Activated T-cell treated with anti-CD3 and anti-CD28 coated beads, Interleukin-2, amount 50 U/mL, for 24 hours (primary cell): Measurements from ENCODE around the gene ARID5B.
"Not testable (repeated sequence)": the region's sequence is repeated elsewhere in the genome, so short reads cannot be mapped to it uniquely, and the experiment has no call there.

Experiments
- DNase-seq: peaks from one replicate; pipeline ENCODE4 v3.0.0-alpha.2; 2020
- H3K27ac Mint-ChIP-seq: 2 replicates; pipeline ENCODE4 v1.8.0; 2020; ENCODE audit warnings: mild to moderate bottlenecking, mixed read lengths
- H3K27me3 Mint-ChIP-seq: 2 replicates; pipeline ENCODE4 v1.8.0; 2020; ENCODE audit warnings: mixed read lengths
- H3K36me3 Mint-ChIP-seq: 2 replicates; pipeline ENCODE4 v1.8.0; 2020; ENCODE audit warnings: low read depth, mixed read lengths
- H3K4me1 Mint-ChIP-seq: 2 replicates; pipeline ENCODE4 v1.8.0; 2020; ENCODE audit warnings: low read depth, mixed read lengths
- H3K4me3 Mint-ChIP-seq: 2 replicates; pipeline ENCODE4 v1.8.0; 2020; ENCODE audit warnings: mild to moderate bottlenecking, moderate library complexity, mixed read lengths
- H3K9me3 Mint-ChIP-seq: 2 replicates; pipeline ENCODE4 v1.8.0; 2020; ENCODE audit warnings: mixed read lengths

ARID5B gene

GRCh38 chr10:61900829-61901792, at the start of gene ARID5B:
ARID5B (plus strand) TSS chr10:61901699; CDS start chr10:61901710, 11 bp downstream.
- H3K27ac Mint-ChIP-seq: peak within 1 kb of the TSS; percentile 100
- DNase-seq: peak; percentile 57
- H3K36me3 Mint-ChIP-seq: peaks cover 43% of the 10 kb centered on the region
- H3K4me3 Mint-ChIP-seq: peak within 1 kb of the TSS; percentile 90
- H3K4me1 Mint-ChIP-seq: peaks cover 53% of the 10 kb centered on the region
- H3K9me3 Mint-ChIP-seq: no peaks in the 10 kb centered on the region
- H3K27me3 Mint-ChIP-seq: no peaks in the 10 kb centered on the region

DNA sequence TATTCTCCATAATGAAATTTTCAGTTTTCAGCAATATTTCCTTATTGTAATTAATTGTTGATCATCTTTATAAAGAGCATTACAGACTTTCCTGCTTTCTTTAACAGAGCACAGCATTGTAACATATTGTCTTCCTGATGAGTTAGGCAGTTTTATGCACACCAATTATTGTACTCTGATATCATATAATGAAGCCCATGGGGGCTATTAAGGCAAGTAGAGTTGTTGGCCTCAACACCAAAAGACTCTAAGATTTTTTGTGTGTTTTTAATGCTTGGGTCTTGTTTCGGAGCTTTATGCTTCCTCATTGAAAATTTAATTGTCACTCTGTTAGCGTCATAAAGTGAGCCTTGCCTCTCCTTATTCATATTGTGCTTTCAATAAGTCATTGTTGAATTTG, 49.2 kb upstream of the ARID5B start:
- no peaks in the 10 kb centered on the region for H3K27me3 Mint-ChIP-seq
- DNase-seq: no peak
- no peaks in the 10 kb centered on the region for H3K36me3 Mint-ChIP-seq
- H3K27ac Mint-ChIP-seq: no peak overlapping the region
- no peak overlapping the region for H3K4me3 Mint-ChIP-seq
- no peaks in the 10 kb centered on the region for H3K9me3 Mint-ChIP-seq
- H3K4me1 Mint-ChIP-seq: peaks cover under 1% of the 10 kb centered on the region

DNA sequence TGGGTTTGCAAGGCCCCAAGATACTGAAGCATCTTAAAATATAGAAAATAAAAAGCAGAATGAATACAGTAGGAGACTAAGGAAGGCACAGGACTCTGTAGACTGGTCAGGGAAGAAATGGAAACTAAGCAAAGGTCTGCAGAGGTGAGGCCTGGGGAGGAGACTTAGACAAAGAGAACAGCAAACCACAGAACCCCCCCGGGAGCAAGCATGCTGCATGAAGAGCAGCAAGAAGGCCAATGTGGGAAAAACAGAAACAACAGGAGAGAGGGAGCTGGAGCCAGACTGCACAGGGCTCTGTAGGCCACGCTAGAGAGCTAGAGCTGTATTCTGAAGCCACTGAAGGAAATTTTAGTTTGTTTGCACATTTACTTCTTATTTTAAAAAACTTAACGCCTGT, 45.7 kb upstream of the ARID5B start:
- Mint-ChIP-seq H3K9me3 (no peaks in the 10 kb centered on the region), H3K27ac (no peak overlapping the region), H3K4me3 (no peak overlapping the region), H3K36me3 (no peaks in the 10 kb centered on the region), H3K27me3 (no peaks in the 10 kb centered on the region), H3K4me1 (no peaks in the 10 kb centered on the region)
- DNase-seq: no peak

- Mint-ChIP-seq H3K27me3 (no peaks in the 10 kb centered on the region), H3K36me3 (no peaks in the 10 kb centered on the region), H3K4me3 (no peak overlapping the region), H3K4me1 (no peaks in the 10 kb centered on the region), H3K9me3 (no peaks in the 10 kb centered on the region), H3K27ac (no peak overlapping the region)
- DNase-seq: no peak
Observed at GRCh38 chr10:61857746-61858145, 43.8 kb upstream of the ARID5B start.

DNA sequence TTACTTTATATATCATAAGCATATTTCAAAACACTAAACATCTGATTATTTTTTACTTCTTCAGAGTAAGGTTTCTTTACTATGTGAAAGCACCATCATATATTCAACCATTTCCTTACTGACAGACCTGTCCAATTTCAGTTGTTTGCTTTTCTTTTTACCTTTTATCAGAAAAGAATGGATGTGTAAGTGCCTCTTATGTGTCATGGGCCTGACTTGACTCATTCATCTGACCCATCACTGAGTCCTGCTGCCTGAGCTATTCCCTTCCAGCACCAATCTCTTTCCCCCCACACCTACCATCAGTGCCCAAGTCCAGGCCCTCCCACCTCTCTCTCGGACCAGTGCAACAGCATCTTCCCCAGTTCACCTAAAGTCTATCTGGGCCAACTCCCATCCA, 41.7 kb upstream of the ARID5B start:
- Mint-ChIP-seq H3K4me3 (no peak overlapping the region), H3K9me3 (no peaks in the 10 kb centered on the region), H3K27me3 (no peaks in the 10 kb centered on the region), H3K36me3 (no peaks in the 10 kb centered on the region), H3K4me1 (no peaks in the 10 kb centered on the region), H3K27ac (no peak overlapping the region)
- no peak for DNase-seq

DNA sequence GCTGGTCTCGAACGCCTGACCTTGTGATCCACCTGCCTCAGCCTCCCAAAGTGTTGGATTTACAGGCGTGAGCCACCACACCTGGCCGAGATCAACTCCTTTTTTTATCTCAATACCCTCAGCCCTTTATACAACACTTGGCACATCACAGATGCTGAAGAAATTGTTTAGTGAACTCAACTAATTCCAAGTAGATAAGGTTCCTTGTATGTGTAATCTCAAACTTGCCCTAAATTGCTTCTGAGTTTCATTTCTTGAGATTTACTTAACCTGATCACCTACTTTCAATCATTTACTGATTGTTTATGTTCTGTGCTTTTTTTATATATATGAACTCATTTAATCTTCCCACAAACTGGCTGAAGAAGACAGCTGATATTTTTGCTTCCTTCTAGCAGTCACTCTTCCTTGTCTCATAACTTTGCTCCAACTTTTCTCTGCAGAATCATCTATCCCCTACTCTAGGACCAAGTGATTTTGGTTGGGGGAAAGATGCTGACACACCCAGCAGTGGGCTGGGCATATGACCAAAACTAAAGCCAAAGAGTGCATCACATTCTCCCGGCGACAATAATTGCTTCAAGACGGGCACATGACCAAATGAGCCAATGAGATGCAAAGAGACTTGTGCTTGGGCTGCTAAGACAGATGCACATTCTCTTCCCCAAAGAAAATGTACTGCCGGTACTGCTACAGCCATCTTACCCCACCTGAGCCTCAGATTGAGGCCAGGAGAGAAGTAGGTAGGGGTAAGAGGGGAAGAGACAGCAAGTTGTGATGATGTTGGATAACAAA, 40.3 kb upstream of the ARID5B start:
- Mint-ChIP-seq H3K4me3 (no peak overlapping the region), H3K4me1 (no peaks in the 10 kb centered on the region), H3K27ac (no peak overlapping the region), H3K27me3 (no peaks in the 10 kb centered on the region), H3K36me3 (no peaks in the 10 kb centered on the region), H3K9me3 (no peaks in the 10 kb centered on the region)
- DNase-seq: no peak

DNA sequence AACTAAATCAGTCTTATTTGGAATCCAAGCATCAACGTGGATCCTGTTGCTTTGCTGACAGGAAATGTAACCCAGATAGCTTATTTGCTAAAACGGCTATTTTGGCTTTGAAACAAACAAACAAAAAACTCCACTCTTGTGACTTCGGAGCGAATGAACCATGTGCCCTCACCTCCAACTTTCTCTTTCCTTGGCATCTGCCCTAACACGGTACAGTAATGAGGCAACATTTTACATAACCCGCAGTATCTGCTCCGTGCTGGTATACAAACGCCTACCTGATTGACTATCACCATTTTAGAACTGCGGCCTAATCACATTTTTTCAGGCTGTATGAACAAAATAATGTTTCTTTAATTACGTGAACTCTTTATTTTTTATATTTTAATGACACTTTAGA, 37.5 kb upstream of the ARID5B start:
- Mint-ChIP-seq H3K27ac (no peak overlapping the region), H3K27me3 (no peaks in the 10 kb centered on the region), H3K4me1 (peaks cover 14% of the 10 kb centered on the region), H3K36me3 (no peaks in the 10 kb centered on the region), H3K4me3 (no peak overlapping the region), H3K9me3 (no peaks in the 10 kb centered on the region)
- no peak for DNase-seq

DNA sequence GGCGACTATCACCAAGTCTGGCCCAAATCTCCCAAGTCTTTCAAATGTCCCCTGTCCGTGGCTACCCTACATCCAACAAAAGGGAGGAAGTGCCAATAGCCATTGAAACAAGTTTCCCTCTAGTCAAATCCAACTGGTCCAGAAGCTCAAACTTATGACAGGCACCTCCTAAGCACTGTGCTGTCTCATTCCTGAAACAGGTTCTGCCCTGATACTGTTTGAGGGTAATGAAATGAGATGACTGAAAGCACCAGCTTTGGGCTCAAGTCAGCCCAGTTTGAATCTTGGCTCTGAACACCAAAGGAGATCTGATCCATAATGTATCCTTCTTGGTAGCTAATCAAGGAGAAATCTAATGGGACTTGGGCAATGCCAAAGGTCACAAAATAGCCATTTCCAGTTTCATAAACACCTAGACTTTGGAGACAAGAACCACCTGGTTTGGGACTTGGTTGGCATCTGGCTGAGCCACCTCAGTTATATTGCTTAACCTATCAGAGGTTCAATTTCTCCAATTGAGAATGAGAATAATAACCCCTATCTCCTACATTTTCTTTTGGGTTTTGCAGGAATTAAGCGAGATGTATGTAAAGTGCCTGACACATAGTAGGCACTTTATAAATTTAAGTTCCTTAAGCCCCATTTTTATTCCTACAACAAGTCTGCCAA, 34.7 kb upstream of the ARID5B start:
- DNase-seq: no peak
- peak overlapping the region; percentile 1 for H3K27ac Mint-ChIP-seq
- H3K4me1 Mint-ChIP-seq: peaks cover 14% of the 10 kb centered on the region
- no peaks in the 10 kb centered on the region for H3K27me3 Mint-ChIP-seq
- H3K36me3 Mint-ChIP-seq: no peaks in the 10 kb centered on the region
- no peaks in the 10 kb centered on the region for H3K9me3 Mint-ChIP-seq
- H3K4me3 Mint-ChIP-seq: peak overlapping the region; percentile 47

- peak; percentile 72 for DNase-seq
- not testable (repeated sequence) for H3K27ac Mint-ChIP-seq, H3K9me3 Mint-ChIP-seq, H3K27me3 Mint-ChIP-seq, H3K36me3 Mint-ChIP-seq
- peak overlapping the region; percentile 47 for H3K4me3 Mint-ChIP-seq
- H3K4me1 Mint-ChIP-seq: peaks cover 14% of the 10 kb centered on the region
Observed at GRCh38 chr10:61867374-61867773, 34.1 kb upstream of the ARID5B start.

DNA sequence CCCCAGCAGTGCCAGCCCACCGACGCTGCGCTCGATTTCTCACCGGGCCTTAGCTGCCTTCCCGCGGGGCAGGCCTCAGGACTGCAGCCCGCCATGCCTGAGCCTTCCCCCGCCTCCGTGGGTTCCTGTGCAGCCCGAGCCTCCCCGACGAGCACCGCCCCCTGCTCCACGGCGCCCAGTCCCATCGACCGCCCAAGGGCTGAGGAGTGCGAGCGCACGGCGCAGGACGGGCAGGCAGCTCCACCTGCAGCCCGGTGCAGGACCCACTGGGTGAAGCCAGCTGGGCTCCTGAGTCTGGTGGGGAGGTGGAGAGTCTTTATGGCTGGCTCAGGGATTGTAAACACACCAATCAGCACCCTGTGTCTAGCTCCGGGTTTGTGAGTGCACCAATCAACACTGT, 33.7 kb upstream of the ARID5B start:
- H3K36me3 Mint-ChIP-seq, H3K9me3 Mint-ChIP-seq, H3K27me3 Mint-ChIP-seq: not testable (repeated sequence)
- peaks cover 14% of the 10 kb centered on the region for H3K4me1 Mint-ChIP-seq
- peak overlapping the region; percentile 57 for H3K27ac Mint-ChIP-seq
- DNase-seq: peak; percentile 79
- peak overlapping the region; percentile 53 for H3K4me3 Mint-ChIP-seq

DNA sequence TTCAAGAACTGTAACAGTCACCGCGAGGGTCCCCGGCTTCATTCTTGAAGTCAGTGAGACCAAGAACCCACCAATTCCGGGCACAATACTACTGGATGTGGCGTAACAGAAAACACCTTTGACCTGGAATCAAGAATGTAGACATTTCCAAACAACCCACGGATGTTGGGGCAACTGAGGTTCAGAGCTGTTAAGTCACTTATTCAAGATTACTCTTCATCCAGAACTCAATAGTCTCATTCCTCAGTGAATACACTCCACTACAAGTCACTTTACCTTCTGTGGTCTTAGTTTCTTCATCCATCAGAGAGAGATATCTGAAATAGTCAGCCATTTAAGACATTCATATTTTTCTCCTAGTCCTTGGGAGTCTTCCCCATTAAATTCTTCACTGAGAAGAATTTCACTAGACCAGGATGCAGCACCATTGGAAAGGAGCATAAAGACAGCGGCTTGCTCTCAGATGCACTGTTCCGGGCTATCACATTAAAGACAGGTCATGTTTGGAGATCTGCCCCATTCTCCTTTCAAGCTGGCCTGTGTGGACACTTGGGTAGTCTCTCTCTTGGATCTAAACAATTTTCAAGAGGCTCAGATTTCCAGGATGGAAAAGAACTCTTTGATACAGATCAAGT, 32.3 kb upstream of the ARID5B start:
- DNase-seq: no peak
- no peaks in the 10 kb centered on the region for H3K36me3 Mint-ChIP-seq
- no peaks in the 10 kb centered on the region for H3K27me3 Mint-ChIP-seq
- no peak overlapping the region for H3K4me3 Mint-ChIP-seq
- peaks cover 14% of the 10 kb centered on the region for H3K4me1 Mint-ChIP-seq
- H3K9me3 Mint-ChIP-seq: no peaks in the 10 kb centered on the region
- H3K27ac Mint-ChIP-seq: no peak overlapping the region

DNA sequence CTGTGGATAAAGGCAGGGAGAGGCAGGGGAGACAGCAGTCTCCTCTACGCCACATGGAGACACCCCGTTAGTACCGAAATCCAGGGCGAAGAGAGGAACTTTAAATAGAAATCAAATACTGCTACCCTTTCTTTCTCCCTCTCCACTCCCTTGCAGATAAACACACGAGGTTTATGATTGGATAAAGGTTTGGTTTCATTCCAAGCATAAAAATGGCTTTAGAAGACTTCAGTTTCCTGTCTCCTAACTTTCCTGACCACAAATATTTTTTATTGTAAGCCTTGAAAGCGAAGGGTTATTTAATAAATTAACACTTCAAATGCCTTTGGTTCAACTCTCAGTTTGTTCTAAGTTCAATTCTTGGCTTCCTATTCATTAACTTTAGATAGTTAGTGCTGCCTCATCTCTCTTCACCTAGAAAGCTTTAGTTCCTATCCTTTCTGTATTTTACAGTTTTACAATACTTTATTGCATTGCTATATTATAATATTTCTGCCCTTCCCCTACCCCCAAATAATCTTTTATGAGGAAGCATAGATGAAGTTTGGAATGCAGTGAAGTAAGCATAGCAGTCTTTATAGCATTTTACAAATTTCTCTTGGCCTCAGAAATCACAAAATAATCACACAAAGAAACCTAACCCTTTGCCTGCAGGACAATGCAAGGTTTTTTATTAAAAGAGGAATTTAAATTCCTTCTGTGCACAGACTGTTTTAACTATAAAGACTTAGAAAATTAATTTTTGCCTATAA, 31.5 kb upstream of the ARID5B start:
- H3K27ac Mint-ChIP-seq: no peak overlapping the region
- no peaks in the 10 kb centered on the region for H3K27me3 Mint-ChIP-seq
- DNase-seq: no peak
- H3K4me1 Mint-ChIP-seq: peaks cover 14% of the 10 kb centered on the region
- no peaks in the 10 kb centered on the region for H3K9me3 Mint-ChIP-seq
- no peak overlapping the region for H3K4me3 Mint-ChIP-seq
- H3K36me3 Mint-ChIP-seq: no peaks in the 10 kb centered on the region

DNA sequence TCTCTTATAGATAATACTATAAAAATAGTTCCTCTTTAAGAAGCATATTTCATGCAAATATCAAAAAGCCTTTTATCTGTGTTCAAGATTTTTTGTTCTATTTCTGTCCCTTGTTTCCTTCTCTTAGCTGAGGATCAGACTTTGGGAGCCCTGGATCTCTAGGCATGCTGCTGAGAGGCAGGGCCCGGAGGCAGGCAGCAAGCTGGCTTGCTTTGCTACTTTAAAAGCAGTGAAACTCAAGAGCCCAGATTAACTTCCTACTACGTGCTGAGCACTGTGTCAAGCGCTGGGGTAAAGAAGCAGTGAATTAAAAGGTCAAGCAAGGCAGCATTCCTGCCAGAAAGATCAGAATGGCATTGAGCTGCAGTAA, 31.0 kb upstream of the ARID5B start:
- Mint-ChIP-seq H3K4me3 (no peak overlapping the region), H3K27ac (no peak overlapping the region), H3K27me3 (no peaks in the 10 kb centered on the region)

DNA sequence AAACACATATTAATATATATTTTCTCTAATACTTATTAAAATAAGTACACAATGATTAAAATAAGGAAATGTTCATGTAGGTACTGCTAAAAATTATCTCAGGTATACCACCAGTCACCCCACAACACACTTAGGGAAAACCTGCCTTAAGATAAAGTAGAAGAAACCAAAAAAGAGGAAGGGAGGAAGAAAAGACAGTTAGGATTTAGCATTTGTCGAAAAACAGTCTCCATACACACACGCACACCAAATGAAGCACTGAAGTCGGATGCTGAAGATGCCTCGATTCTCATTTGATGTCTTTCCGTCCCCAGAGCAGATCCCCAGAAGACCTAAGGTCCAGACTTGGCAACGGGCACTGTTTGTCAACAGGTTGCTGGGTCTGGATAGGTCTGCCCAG, 30.0 kb upstream of the ARID5B start:
- no peaks in the 10 kb centered on the region for H3K27me3 Mint-ChIP-seq
- peaks cover 14% of the 10 kb centered on the region for H3K4me1 Mint-ChIP-seq
- no peaks in the 10 kb centered on the region for H3K9me3 Mint-ChIP-seq
- no peaks in the 10 kb centered on the region for H3K36me3 Mint-ChIP-seq
- H3K27ac Mint-ChIP-seq: no peak overlapping the region
- H3K4me3 Mint-ChIP-seq: no peak overlapping the region
- no peak for DNase-seq

More for the DNA sequence above, 31.0 kb upstream of the ARID5B start:
- Mint-ChIP-seq H3K4me1 (peaks cover 14% of the 10 kb centered on the region), H3K36me3 (no peaks in the 10 kb centered on the region), H3K9me3 (no peaks in the 10 kb centered on the region)
- DNase-seq: no peak
